Measurements from ENCODE around the gene SIGMAR1. TPM values are rescaled to one million over a fixed set of nuclear protein-coding genes. Genes with fewer than 3 reads are reported as not detected.

Gene SIGMAR1
- total and polyA plus RNA-seq, 3 donors from 2014 or later, result 50.3 to 92.4 (median 87.1) TPM

- DNase-seq, result no peak
- TF ChIP-seq POLR2A (IDR thresholded peaks at IDR 0.05) (no peak), CTCF (IDR thresholded peaks at IDR 0.05) (no peak)
- Histone ChIP-seq H3K4me1 (peaks cover 26% of the 10 kb centered on the region), H3K27me3 (no peaks in the 10 kb centered on the region), H3K9me3 (no peaks in the 10 kb centered on the region), H3K27ac (no peak overlapping the region), H3K4me3 (peak overlapping the region in 1 of 2 donors; percentile 40), H3K36me3 (ENCODE audit: low read depth, missing control alignments) (no peaks in the 10 kb centered on the region)
- 32 to 34% methylated on average over 12 to 16 of the region's 16 CpGs for WGBS, 2 donors
- intact Hi-C loops (cut with DNase I; ENCODE audit: low total_unique reads), result loop anchor here (5.0 kb wide), 1 partner anchor 40 kb away; no protein-coding TSS in a partner anchor
Measured at GRCh38 chr9:34591917-34592866, 45.4 kb downstream of the SIGMAR1 start.

- Histone ChIP-seq H3K27me3 (no peaks in the 10 kb centered on the region), H3K36me3 (ENCODE audit: low read depth, missing control alignments) (no peaks in the 10 kb centered on the region), H3K4me1 (peaks cover 26% of the 10 kb centered on the region), H3K27ac (no peak overlapping the region), H3K9me3 (no peaks in the 10 kb centered on the region), H3K4me3 (peak overlapping the region in 1 of 2 donors; percentile 40)
- intact Hi-C loops (cut with DNase I; ENCODE audit: low total_unique reads), result loop anchor here (5.0 kb wide), 1 partner anchor 39 kb away; no protein-coding TSS in a partner anchor
- TF ChIP-seq POLR2A (IDR thresholded peaks at IDR 0.05), result no peak
- TF ChIP-seq CTCF (IDR thresholded peaks at IDR 0.05), result peak; percentile 91 to 93 (median 92)
- DNase-seq, result peak; percentile 92
- 4 to 22% methylated on average over 5 to 56 of the region's 60 CpGs for WGBS, 2 donors
Measured at GRCh38 chr9:34591248-34591916, 46.2 kb downstream of the SIGMAR1 start.

GRCh38 chr9:34590381-34591247 lies 47.0 kb downstream of the SIGMAR1 start:
- WGBS, 2 donors, result 47% methylated on average over 17 to 23 of the region's 40 CpGs
- TF ChIP-seq CTCF (IDR thresholded peaks at IDR 0.05) (no peak), POLR2A (IDR thresholded peaks at IDR 0.05) (no peak)
- H3K9me3 ChIP-seq, result no peaks in the 10 kb centered on the region
- peak overlapping the region in 1 of 2 donors; percentile 36 for H3K27ac ChIP-seq
- H3K36me3 ChIP-seq (ENCODE audit: low read depth, missing control alignments), result no peaks in the 10 kb centered on the region
- DNase-seq, result no peak
- no peaks in the 10 kb centered on the region for H3K27me3 ChIP-seq
- H3K4me3 ChIP-seq, result peak overlapping the region; percentile 45 to 56
- intact Hi-C loops (cut with DNase I; ENCODE audit: low total_unique reads), result loop anchor here (5.0 kb wide), 1 partner anchor 38 kb away; no protein-coding TSS in a partner anchor
- peaks cover 26% of the 10 kb centered on the region for H3K4me1 ChIP-seq

DNA sequence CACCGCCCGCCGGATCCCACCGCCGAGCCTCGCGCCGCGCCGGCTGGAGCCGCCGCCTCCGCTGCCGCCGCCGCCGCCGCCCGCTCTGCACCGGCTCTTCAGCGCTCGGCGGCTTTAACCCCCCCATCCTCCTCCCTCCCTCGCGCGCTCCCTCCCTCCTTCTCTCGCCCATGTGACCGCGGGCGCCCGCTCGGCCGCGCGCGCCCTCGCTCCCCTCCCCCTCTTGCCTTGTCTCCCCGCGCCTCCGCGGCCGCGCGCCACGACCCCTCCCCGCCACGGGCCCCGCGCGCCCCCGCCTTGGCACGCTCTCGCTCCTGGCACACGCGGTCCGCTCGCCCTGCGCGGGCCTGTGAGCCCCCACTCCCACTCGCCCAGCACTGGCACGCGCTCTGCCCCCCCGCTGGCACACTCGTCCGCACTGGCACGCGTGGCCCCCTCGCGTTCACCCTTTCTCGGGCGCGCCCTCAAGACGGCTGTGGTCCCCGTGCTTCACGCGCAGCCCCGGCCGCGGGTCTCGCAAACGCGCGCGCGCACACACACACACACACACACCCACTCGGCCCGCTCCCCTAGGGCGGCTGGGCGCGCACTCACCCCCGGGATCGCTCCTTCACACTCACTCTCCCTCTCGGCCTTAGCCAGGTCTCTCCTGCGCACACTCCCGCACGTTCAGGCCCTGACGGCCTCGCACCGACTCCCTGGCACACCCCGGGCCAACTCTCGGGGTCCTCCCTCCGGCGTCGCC lies 47.8 kb downstream of the SIGMAR1 start, which contains the start of gene CNTFR:
Gene CNTFR, minus strand, starts transcription at position 89 of the 745 bp plus-strand sequence. CDS start 20,743 bp downstream, outside the sequence.
- H3K27me3 ChIP-seq, result no peaks in the 10 kb centered on the region
- peak within 1 kb of the TSS; percentile 45 to 56 for H3K4me3 ChIP-seq
- TF ChIP-seq CTCF (IDR thresholded peaks at IDR 0.05), result no peak
- no peak for TF ChIP-seq POLR2A (IDR thresholded peaks at IDR 0.05)
- H3K27ac ChIP-seq, result peak within 1 kb of the TSS in 1 of 2 donors; percentile 36
- H3K36me3 ChIP-seq (ENCODE audit: low read depth, missing control alignments), result no peaks in the 10 kb centered on the region
- intact Hi-C loops (cut with DNase I; ENCODE audit: low total_unique reads), result loop anchor here (5.0 kb wide), 1 partner anchor 38 kb away; no protein-coding TSS in a partner anchor
- peak; percentile 76 for DNase-seq
- H3K4me1 ChIP-seq, result peaks cover 26% of the 10 kb centered on the region
- no peaks in the 10 kb centered on the region for H3K9me3 ChIP-seq
- 0 to 3% methylated on average over 62 to 97 of the region's 104 CpGs for WGBS, 2 donors

All from testis (tissue), 3 donors.